ENCODE results near the gene IL2RA.
"Not testable (repeated sequence)": the region's sequence is repeated elsewhere in the genome, so short reads cannot be mapped to it uniquely, and the experiment has no call there.

The IL2RA gene

GRCh38 chr10:6065835-6066234 is 3.7 kb upstream of the IL2RA start:
- H3K27me3 ChIP-seq (ENCODE audit: low read length), result no peaks in the 10 kb centered on the region
- TF ChIP-seq CTCF (IDR thresholded peaks at IDR 0.05; ENCODE audit: insufficient read depth, low read length, poor library complexity, severe bottlenecking), result no peak
- no peak for TF ChIP-seq EZH2phosphoT487 (conservative IDR thresholded peaks at IDR 0.05; ENCODE audit: low read length)
- no peak overlapping the region for H3K4me2 ChIP-seq (ENCODE audit: low read depth, low read length, poor library complexity, severe bottlenecking)
- H3K27ac ChIP-seq (ENCODE audit: low read depth, low read length), result no peak overlapping the region
- H2AFZ ChIP-seq (ENCODE audit: low read depth, low read length, severe bottlenecking), result no peak overlapping the region
- H4K20me1 ChIP-seq (ENCODE audit: low read depth, low read length), result no peaks in the 10 kb centered on the region
- no peaks in the 10 kb centered on the region for H3K79me2 ChIP-seq (ENCODE audit: insufficient read depth, low read length)
- H3K9ac ChIP-seq (ENCODE audit: low read length), result no peak overlapping the region
- H3K9me2 ChIP-seq (replicated peaks; ENCODE audit: insufficient read depth, low read length), result no peaks in the 10 kb centered on the region
- no peaks in the 10 kb centered on the region for H3K9me3 ChIP-seq (ENCODE audit: insufficient read depth, low read length)
- H3F3A ChIP-seq (ENCODE audit: insufficient read depth), result peaks cover 9% of the 10 kb centered on the region; the same call in 1 of the 2 replicates
- no peak overlapping the region for H3K4me3 ChIP-seq (ENCODE audit: insufficient read depth, low read length, poor library complexity, severe bottlenecking)
- no peaks in the 10 kb centered on the region for H3K36me3 ChIP-seq (ENCODE audit: low read length)

GRCh38 chr10:6065406-6065805 is 3.2 kb upstream of the IL2RA start:
- H2AFZ ChIP-seq (ENCODE audit: low read depth, low read length, severe bottlenecking), result no peak overlapping the region
- H3F3A ChIP-seq (ENCODE audit: insufficient read depth), result peaks cover 9% of the 10 kb centered on the region; the same call in 1 of the 2 replicates
- H3K9me3 ChIP-seq (ENCODE audit: insufficient read depth, low read length), result no peaks in the 10 kb centered on the region
- no peaks in the 10 kb centered on the region for H4K20me1 ChIP-seq (ENCODE audit: low read depth, low read length)
- H3K27me3 ChIP-seq (ENCODE audit: low read length), result no peaks in the 10 kb centered on the region
- H3K79me2 ChIP-seq (ENCODE audit: insufficient read depth, low read length), result no peaks in the 10 kb centered on the region
- H3K9me2 ChIP-seq (replicated peaks; ENCODE audit: insufficient read depth, low read length), result no peaks in the 10 kb centered on the region
- H3K4me2 ChIP-seq (ENCODE audit: low read depth, low read length, poor library complexity, severe bottlenecking), result no peak overlapping the region
- H3K9ac ChIP-seq (ENCODE audit: low read length), result no peak overlapping the region
- TF ChIP-seq CTCF (IDR thresholded peaks at IDR 0.05; ENCODE audit: insufficient read depth, low read length, poor library complexity, severe bottlenecking), result no peak
- TF ChIP-seq EZH2phosphoT487 (conservative IDR thresholded peaks at IDR 0.05; ENCODE audit: low read length), result no peak
- no peak overlapping the region for H3K27ac ChIP-seq (ENCODE audit: low read depth, low read length)
- no peak overlapping the region for H3K4me3 ChIP-seq (ENCODE audit: insufficient read depth, low read length, poor library complexity, severe bottlenecking)
- no peaks in the 10 kb centered on the region for H3K36me3 ChIP-seq (ENCODE audit: low read length)

- H4K20me1 ChIP-seq (ENCODE audit: low read depth, low read length); H3K36me3 ChIP-seq (ENCODE audit: low read length); H3K79me2 ChIP-seq (ENCODE audit: insufficient read depth, low read length); H3K4me2 ChIP-seq (ENCODE audit: low read depth, low read length, poor library complexity, severe bottlenecking); H3K27ac ChIP-seq (ENCODE audit: low read depth, low read length); H3K9ac ChIP-seq (ENCODE audit: low read length); H3K27me3 ChIP-seq (ENCODE audit: low read length); H3K4me3 ChIP-seq (ENCODE audit: insufficient read depth, low read length, poor library complexity, severe bottlenecking); H2AFZ ChIP-seq (ENCODE audit: low read depth, low read length, severe bottlenecking); H3K9me2 ChIP-seq (replicated peaks; ENCODE audit: insufficient read depth, low read length); H3K9me3 ChIP-seq (ENCODE audit: insufficient read depth, low read length); H3F3A ChIP-seq (ENCODE audit: insufficient read depth): not testable (repeated sequence)
Measured at GRCh38 chr10:6064726-6065125, 2.6 kb upstream of the IL2RA start.

- H3K9me3 ChIP-seq (ENCODE audit: insufficient read depth, low read length), result no peaks in the 10 kb centered on the region
- H3F3A ChIP-seq (ENCODE audit: insufficient read depth), result peaks cover 9% of the 10 kb centered on the region; the same call in 1 of the 2 replicates
- H3K36me3 ChIP-seq (ENCODE audit: low read length), result no peaks in the 10 kb centered on the region
- H3K79me2 ChIP-seq (ENCODE audit: insufficient read depth, low read length), result no peaks in the 10 kb centered on the region
- TF ChIP-seq CTCF (IDR thresholded peaks at IDR 0.05; ENCODE audit: insufficient read depth, low read length, poor library complexity, severe bottlenecking) (no peak), EZH2phosphoT487 (conservative IDR thresholded peaks at IDR 0.05; ENCODE audit: low read length) (no peak)
- no peak overlapping the region for H2AFZ ChIP-seq (ENCODE audit: low read depth, low read length, severe bottlenecking)
- H3K27ac ChIP-seq (ENCODE audit: low read depth, low read length), result no peak overlapping the region
- H3K9me2 ChIP-seq (replicated peaks; ENCODE audit: insufficient read depth, low read length), result no peaks in the 10 kb centered on the region
- H3K27me3 ChIP-seq (ENCODE audit: low read length), result no peaks in the 10 kb centered on the region
- H3K4me3 ChIP-seq (ENCODE audit: insufficient read depth, low read length, poor library complexity, severe bottlenecking), result no peak overlapping the region
- H3K9ac ChIP-seq (ENCODE audit: low read length), result no peak overlapping the region
- no peaks in the 10 kb centered on the region for H4K20me1 ChIP-seq (ENCODE audit: low read depth, low read length)
- no peak overlapping the region for H3K4me2 ChIP-seq (ENCODE audit: low read depth, low read length, poor library complexity, severe bottlenecking)
Measured at GRCh38 chr10:6064119-6064518, 2.0 kb upstream of the IL2RA start.
